ENCODE data around the gene GATB.

GATB gene

GRCh38 chr4:151638295-151638858, 122.4 kb downstream of the GATB start:
- TF ChIP-seq CTCF (IDR thresholded peaks at IDR 0.05; ENCODE audit: control insufficient read depth, insufficient read depth, low read depth, low read length, missing control alignments): no peak
- no peak overlapping the region for H3K4me3 ChIP-seq (ENCODE audit: control insufficient read depth, low read depth, low read length)
- DNase-seq (ENCODE audit: low read depth): no peak

DNA sequence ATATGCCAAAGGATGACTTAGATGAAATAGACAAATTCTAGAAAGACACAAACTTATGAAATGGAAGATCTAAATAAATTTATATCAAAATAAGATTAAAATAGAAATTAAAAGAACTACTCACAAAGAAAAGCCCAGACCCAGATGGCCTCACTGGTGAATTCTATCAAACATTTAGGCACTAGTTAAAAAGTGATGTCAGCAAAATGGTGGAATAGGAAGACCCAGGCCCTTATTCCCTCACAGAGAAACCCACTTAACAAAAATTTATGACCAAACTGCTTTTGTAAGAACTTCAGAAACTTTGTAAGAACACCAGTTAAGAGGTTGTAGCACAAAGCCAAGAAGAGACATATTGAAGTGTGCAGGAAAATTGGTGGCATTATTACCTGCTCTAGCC, 129.5 kb downstream of the GATB start:
- H3K4me3 ChIP-seq (ENCODE audit: control insufficient read depth, low read depth, low read length): no peak overlapping the region
- TF ChIP-seq CTCF (IDR thresholded peaks at IDR 0.05; ENCODE audit: control insufficient read depth, insufficient read depth, low read depth, low read length, missing control alignments): no peak
- DNase-seq (ENCODE audit: low read depth): no peak

- no peak for TF ChIP-seq CTCF (IDR thresholded peaks at IDR 0.05; ENCODE audit: control insufficient read depth, insufficient read depth, low read depth, low read length, missing control alignments)
- no peak for DNase-seq (ENCODE audit: low read depth)
- H3K4me3 ChIP-seq (ENCODE audit: control insufficient read depth, low read depth, low read length): no peak overlapping the region
These were observed 131.6 kb downstream of the GATB start for GRCh38 chr4:151629097-151629783.

DNA sequence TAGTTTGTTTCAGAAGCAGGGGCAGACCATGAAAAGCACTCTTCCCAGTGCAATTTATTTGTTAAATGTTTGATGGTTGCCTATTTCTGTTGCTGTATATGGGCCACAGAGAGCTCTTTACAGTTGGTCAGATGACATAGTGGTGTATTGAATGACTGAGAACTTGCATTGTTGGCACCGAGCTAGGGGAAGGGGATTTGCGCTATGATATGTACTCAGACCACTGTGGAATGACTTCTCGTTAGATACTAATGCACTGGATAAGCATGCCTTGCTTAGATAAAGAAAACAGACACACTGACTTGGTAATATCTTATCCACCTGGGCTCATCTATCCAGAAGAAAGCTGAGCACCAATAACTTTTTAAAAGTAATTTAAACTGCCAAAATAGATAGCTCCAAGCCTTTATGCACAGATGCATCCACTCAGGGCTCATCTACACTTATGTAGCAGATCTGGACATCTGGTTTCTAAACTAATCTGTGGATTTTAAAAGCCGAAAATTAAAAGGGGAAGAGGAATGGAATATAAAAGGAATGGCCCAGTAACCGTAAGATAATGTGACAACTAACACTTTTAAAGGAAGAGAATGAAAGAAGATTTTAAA, 132.7 kb downstream of the GATB start:
- TF ChIP-seq CTCF (IDR thresholded peaks at IDR 0.05; ENCODE audit: control insufficient read depth, insufficient read depth, low read depth, low read length, missing control alignments): no peak
- H3K4me3 ChIP-seq (ENCODE audit: control insufficient read depth, low read depth, low read length): no peak overlapping the region
- DNase-seq (ENCODE audit: low read depth): no peak

DNA sequence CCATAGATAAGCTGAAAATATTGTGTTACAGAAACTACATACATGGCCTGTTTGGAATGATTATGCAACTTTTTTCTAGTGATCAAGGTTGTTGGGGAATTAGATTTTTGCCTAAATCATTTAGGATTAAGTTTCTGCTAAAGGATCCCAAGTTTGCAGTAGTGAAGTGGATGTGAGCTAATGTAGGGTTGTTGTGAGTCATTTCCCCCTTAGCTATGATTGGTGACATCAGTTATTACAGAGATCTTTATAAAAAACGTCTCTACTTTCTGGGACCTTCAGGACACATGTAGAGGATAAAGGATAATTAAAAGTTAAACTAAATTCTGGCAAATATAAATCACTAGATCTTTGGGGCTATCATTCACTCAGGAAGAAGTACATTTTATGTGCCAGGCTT, 133.3 kb downstream of the GATB start:
- no peak for TF ChIP-seq CTCF (IDR thresholded peaks at IDR 0.05; ENCODE audit: control insufficient read depth, insufficient read depth, low read depth, low read length, missing control alignments)
- no peak overlapping the region for H3K4me3 ChIP-seq (ENCODE audit: control insufficient read depth, low read depth, low read length)
- DNase-seq (ENCODE audit: low read depth): no peak

- TF ChIP-seq CTCF (IDR thresholded peaks at IDR 0.05; ENCODE audit: control insufficient read depth, insufficient read depth, low read depth, low read length, missing control alignments): no peak
- H3K4me3 ChIP-seq (ENCODE audit: control insufficient read depth, low read depth, low read length): no peak overlapping the region
- DNase-seq (ENCODE audit: low read depth): no peak
These were observed 134.1 kb downstream of the GATB start for GRCh38 chr4:151626751-151627150.
